NCI-H2171 treated with DMSO at 0.1 percent for 48 hours (cell line): ENCODE data around the gene KBTBD6.
"Not testable (repeated sequence)": the region's sequence is repeated elsewhere in the genome, so short reads cannot be mapped to it uniquely, and the experiment has no call there.

ENCODE experiments used
- DNase-seq: peaks from one replicate; lab custom pipeline; 2025; lab: John Stamatoyannopoulos, UW

The KBTBD6 gene, protein sequence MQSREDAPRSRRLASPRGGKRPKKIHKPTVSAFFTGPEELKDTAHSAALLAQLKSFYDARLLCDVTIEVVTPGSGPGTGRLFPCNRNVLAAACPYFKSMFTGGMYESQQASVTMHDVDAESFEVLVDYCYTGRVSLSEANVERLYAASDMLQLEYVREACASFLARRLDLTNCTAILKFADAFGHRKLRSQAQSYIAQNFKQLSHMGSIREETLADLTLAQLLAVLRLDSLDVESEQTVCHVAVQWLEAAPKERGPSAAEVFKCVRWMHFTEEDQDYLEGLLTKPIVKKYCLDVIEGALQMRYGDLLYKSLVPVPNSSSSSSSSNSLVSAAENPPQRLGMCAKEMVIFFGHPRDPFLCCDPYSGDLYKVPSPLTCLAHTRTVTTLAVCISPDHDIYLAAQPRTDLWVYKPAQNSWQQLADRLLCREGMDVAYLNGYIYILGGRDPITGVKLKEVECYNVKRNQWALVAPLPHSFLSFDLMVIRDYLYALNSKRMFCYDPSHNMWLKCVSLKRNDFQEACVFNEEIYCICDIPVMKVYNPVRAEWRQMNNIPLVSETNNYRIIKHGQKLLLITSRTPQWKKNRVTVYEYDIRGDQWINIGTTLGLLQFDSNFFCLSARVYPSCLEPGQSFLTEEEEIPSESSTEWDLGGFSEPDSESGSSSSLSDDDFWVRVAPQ

GRCh38 chr13:41132512-41133152 is at the start of gene KBTBD6:
TSS of gene KBTBD6 (minus strand) at chr13:41132802. CDS start at chr13:41132511, 291 bp downstream.
- peak; percentile 94 for DNase-seq

GRCh38 chr13:41182231-41182630 is 49.6 kb upstream of the KBTBD6 start:
- DNase-seq: no peak

- no peak for DNase-seq
Observed at GRCh38 chr13:41179593-41180250, 47.1 kb upstream of the KBTBD6 start.

DNA sequence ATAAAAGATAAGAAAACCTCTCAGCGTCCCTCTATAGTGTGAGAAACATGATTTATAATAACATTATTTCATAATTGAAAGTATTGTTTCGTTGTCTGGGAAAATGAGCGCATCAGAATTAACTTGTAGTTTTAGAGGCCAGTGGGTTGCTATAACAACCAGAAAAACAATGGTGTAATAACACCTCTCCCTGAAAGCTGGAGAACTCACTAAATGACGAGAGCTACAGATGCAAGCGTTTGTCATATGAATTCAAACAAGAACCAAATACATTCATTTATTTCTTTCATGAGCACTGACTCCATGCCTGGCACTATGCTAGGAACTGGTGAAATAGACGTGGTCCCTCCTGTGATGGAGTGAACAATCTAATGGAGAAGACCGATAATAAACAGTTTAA is 45.4 kb upstream of the KBTBD6 start:
- no peak for DNase-seq

GRCh38 chr13:41177616-41178015 is 45.0 kb upstream of the KBTBD6 start:
- no peak for DNase-seq

- DNase-seq: not testable (repeated sequence)
Observed at GRCh38 chr13:41175576-41175975, 43.0 kb upstream of the KBTBD6 start.

DNA sequence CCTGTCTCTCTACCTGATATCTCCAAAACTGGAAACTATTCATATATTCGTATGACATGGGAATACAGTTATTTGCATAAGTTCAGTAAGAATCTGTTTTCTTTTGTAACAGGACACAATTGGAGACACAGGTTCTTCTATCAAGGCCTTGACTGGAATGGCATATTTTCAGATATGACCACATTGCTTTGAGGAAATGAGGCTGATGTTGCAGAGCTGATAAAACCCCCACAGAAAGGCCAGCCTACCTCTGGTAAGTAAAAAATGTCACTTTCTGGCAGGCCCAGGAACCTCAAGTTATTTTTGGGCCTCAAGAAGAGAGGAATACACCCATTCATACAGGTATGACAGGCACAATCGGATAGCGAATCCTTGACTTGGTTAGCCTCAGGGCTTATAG is 29.5 kb upstream of the KBTBD6 start:
- no peak for DNase-seq

DNA sequence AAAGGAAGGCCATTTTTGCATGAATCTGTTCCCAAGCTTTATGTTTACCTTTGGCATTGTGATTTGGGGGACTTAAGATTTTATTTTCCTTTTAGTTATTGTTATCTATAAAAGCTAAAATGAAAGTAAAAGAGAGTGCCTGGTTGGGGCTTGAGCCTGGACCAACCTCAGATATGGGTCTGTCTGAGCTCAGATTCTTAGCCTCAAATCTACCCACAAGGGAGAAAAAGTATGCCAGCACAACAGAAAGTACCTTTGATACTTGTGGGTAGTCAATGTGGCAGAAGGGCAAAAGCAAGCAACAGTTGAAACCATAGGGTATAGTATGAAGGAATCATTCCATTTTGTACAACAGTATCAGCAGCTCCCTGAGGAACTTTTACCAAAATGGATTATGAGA is 26.6 kb upstream of the KBTBD6 start:
- no peak for DNase-seq

- DNase-seq: no peak
Observed at GRCh38 chr13:41157048-41157717, 24.6 kb upstream of the KBTBD6 start.

DNA sequence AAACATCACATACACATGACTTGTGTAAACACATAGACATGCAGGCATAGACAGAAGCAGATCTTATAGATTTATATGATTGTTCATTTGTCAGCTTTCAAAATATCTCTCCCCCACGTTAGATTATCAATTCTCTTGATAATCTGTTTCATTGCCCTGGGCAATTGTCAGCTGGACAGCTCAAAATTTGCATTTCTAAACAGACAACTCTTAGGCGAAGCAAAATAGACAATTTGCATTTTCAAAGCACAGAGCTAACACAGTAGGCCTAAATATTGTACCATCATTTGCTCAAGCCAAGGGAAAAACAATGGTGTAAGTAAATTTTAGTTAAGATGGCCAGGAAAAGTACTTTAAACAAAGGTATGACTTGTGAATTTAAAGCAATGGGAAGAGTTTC is 24.0 kb upstream of the KBTBD6 start:
- DNase-seq: no peak

DNA sequence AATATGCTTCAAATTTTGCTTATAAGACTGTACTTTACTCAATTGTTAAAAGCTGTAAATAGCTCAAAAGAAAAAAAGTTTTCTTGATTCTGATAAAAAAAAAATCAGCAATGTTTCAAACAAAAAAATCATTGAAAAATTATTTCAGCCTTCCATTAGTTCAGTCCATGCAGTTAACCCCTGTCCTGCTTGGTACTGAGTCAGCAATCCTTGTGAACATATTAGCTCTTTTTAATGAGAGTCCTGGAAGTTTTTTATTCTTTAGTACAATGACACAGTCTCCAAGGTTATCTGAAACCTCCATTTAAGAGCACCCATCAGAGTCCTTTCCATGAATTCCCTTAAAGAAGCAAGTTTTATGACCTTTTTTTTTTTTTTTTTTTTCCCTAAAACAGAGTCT is 21.4 kb upstream of the KBTBD6 start:
- DNase-seq: no peak

DNA sequence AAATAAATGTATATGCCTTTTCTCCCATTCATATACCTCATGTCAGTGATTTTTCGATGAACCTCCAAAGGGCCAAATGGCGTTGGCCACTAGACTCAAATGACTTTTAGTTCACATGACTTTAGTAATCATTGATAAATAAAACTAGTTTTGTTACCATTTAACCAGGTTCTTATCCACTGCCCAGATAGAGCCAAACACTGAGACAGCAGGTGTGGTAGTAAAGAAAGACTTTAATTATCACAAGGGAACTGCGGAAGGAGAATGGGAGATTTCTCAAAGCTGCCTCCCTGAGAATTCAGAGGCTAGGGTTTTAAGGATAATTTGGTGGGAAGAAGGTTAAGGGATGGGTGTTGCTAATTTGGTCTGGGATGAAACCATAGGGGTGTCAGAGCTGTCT is 19.4 kb upstream of the KBTBD6 start:
- no peak for DNase-seq

- DNase-seq: no peak
Observed at GRCh38 chr13:41150058-41150457, 17.5 kb upstream of the KBTBD6 start.

GRCh38 chr13:41148419-41149283 is 16.0 kb upstream of the KBTBD6 start:
- DNase-seq: peak; percentile 34

DNA sequence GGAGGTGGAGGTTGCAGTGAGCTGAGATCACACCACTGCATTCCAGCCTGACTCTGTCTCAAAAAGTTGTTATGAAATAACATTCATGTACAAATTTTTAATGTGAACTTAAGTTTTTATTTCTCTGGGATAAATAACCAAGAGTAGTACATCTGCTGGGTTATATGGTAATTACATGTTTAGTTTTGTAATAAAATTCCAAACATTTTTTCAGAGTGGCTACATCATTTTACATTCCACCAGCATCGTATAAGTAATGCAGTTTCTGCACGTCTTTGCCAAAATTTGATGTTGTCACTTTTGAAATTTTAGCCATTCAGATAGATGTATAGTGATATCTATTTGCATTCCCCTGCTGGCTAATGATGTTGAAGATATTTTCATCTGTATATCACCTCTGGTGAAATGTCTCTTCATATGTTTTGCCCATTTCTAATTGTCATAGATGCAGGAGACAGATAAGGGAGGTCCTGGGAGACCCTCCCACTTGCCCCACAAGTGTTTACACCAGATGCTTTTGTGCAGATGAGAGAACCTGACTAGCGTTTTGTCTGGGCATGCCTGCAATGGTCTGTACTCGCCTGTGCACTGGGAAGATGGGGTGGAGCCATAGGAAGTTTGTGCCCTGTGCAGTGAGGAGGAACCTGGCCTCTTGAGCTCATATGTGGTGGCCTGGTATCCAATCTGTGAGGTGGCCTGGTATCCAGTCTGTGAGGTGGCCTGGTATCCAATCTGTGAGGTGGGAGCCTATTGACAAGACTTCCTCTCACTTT is 12.7 kb upstream of the KBTBD6 start:
- DNase-seq: peak; percentile 77

DNA sequence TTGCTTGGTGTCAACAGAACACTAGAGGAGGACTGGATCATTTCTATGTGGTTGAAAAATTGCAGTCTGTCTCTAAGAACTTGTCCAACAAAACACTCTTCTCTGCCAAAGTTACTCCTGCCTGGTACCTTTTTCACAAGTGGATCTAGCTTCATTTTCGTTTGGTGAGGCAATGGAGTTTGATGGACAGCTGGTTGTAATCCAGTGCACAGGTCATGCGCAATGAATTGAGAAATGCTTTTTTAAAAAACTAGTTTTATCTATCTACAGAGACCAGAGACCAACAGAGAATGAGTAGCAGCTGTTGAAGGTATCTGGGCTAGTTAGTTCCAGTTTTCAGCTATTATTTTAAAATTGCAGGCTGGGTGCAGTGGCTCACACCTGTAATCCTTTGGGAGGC is 12.0 kb upstream of the KBTBD6 start:
- no peak for DNase-seq

DNA sequence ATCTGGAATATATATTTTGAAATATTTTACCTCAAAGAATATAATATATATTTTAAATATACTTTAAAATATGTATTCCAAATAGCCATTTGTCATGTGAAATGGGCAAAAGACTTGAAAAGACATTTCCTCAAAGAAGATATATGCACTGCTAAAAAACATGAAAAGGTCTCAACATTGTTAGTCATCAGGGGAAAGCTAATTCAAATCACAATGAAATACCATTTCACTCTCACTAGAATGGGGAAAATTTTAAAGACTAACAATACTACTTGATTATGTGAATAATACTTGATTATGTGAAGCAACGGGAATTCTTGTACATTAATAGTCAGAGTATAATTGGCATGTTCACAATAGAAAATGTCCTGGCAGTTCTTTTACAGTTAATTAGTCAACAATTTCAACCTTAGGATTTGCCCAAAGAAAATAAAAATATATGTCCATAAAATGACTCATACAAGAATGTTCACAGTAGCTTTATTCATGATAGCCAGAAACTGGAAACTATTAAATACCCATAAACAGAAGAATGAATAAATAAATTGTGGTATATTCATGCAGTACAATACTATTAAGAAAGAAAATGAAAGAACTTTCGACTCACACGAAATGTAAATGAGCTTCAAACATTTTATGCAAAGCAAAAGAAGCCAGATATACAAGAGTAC is 6.8 kb upstream of the KBTBD6 start:
- DNase-seq: no peak

DNA sequence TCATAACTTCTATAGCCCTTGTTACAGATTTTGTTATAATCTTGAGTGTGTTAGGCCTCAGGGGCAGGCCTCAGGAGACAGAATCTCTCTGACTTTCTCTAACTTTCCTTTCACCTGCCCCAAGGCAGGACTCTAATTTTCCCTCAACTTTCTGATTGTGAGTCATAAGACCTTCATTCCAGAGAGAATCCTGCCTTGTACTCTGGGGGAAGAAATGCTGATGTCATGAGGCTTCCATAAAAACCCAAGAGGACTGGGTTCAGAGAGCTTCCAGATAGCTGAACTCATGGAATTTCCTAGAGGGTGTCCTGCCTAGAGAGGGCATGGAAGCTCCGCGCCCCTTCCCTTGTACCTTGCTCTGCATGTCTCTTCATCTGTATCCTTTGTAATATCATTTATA is 5.3 kb upstream of the KBTBD6 start:
- no peak for DNase-seq

GRCh38 chr13:41137241-41137640 is 4.6 kb upstream of the KBTBD6 start:
- DNase-seq: no peak
